GM21717 (cell line): ENCODE data around the gene CSK.
A peak's percentile ranks its signal among the peaks of the same experiment; 100 is the strongest.

Experiments
- ATAC-seq: cut with Tn5 transposase; IDR thresholded peaks from one replicate; pipeline ENCODE4 v1.9.1; 2021; ENCODE audit warnings: mild to moderate bottlenecking, moderate library complexity; ENCODE audit not compliant: unreplicated experiment

The CSK gene

GRCh38 chr15:74799856-74800558 lies 18.1 kb downstream of the CSK start:
- no peak for ATAC-seq

GRCh38 chr15:74800559-74801094 lies 18.7 kb downstream of the CSK start:
- no peak for ATAC-seq

DNA sequence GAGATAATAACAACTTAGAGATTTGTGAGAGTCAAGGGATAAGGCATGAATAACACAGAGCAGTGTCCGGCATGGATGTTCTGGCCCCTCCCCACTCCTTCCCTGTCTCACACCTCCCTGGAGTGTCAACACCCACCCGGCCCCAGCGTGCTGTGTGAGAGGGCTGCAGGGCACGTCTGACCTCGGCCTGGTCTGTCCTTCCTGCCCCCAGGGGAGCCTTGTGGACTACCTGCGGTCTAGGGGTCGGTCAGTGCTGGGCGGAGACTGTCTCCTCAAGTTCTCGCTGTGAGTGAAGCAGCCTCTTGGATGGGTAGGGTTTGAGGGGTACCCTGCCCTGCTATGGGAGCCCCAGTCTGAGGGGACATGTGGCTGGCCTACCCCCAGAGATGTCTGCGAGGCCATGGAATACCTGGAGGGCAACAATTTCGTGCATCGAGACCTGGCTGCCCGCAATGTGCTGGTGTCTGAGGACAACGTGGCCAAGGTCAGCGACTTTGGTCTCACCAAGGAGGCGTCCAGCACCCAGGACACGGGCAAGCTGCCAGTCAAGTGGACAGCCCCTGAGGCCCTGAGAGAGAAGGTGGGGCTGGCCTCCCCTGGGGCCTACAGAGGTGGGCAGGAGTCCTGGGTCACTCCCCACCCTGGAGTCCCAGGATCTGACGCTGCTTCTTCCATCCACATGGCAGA lies 19.6 kb downstream of the CSK start:
- ATAC-seq = no peak

- ATAC-seq = no peak
These were observed 20.4 kb downstream of the CSK start for GRCh38 chr15:74802290-74802689.

DNA sequence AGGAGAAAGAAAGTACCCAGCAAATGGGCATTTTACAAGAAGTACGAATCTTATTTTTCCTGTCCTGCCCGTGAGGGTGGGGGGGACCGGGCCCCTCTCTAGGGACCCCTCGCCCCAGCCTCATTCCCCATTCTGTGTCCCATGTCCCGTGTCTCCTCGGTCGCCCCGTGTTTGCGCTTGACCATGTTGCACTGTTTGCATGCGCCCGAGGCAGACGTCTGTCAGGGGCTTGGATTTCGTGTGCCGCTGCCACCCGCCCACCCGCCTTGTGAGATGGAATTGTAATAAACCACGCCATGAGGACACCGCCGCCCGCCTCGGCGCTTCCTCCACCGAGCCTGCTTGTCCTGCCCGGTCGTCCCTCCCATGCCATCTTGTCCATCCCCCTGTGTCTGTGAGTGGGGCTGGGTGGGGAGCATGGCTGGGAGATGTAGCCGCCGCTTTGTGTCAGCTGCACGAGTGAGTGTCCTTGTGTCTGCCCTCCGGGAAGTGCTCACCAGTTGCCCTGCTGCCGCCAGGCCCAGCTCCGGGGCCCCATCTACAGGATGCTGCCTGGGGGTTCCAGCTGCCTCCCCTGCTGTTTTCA lies 21.1 kb downstream of the CSK start:
- ATAC-seq = no peak

- no peak for ATAC-seq
These were observed 23.1 kb downstream of the CSK start for GRCh38 chr15:74804935-74805334.

DNA sequence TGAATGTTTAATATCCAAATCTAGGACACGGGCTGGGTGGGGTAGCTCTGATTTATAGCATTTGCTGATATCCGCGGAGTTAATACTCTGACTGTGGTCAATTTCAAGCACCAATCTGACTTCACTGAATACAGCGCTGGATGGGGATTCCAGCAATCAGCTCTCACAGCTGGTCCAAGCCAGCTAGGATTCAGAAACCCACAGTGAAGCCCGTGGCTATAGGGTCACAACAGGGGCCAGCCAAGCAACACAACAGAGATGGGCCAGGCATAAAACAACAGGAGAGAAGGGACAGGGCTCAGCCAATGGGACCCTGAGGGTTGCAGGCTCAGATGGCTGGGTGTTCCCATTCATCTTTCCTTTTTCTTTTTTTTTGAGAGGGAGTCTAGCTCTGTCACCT lies 25.4 kb downstream of the CSK start:
- no peak for ATAC-seq

DNA sequence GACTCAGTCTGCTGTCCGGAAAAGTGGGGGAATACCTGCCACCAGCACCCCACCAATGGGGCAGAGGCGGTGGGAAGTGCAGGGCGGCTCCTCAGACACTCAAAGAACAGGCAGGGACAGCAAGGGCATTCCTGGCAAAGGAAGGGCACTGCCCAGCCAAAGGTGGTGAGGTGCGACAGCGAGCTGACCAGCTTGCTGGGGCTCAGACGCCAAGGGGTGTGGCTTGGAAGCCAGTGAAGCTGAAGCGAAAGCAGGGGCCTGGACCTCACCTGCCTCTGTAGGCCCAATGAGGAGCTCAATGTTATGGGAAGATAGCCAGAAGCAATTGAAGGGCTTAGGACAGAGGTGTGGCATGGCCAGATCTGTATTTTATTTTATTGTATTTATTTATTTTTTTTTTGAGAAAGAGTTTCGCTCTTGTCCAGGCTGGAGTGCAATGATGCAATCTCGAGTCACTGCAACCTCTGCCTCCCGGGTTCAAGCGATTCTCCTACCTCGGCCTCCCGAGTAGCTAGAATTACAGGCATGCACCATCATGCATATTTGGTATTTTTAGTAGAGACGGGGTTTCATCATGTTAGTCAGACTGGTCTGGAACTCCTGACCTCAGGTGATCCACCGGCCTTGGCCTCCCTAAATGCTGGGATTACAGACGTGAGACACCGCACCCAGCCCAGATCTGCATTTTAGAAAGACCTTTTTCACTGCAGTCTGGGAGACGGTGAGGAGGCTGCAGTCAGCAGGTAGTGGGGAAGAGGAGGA lies 26.4 kb downstream of the CSK start:
- ATAC-seq = no peak

GRCh38 chr15:74808840-74809229 lies 27.0 kb downstream of the CSK start:
- no peak for ATAC-seq

GRCh38 chr15:74809242-74809641 lies 27.4 kb downstream of the CSK start:
- ATAC-seq = no peak

DNA sequence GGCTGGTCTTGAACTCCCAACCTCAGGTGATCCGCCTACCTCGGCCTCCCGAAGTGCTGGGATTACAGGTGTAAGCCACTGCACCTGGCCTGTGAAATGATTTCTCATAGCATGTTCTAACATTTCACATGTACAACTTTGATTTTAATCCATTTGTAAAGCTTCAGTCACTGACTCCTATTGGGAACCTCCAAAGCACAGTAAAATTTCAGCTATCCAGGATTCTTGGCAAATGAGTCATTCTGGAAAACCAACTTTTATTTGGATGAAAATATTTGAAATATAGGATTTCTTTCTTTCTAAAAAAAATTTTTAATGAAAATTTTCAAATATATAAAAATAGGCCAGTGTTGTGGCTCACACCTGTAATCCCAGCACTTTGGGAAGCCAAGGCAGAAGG lies 28.1 kb downstream of the CSK start:
- ATAC-seq = no peak

GRCh38 chr15:74812533-74812932 lies 30.7 kb downstream of the CSK start, which contains the start of gene LMAN1L:
Gene LMAN1L (plus strand): TSS chr15:74812835. CDS start chr15:74812855, 20 bp downstream.
- ATAC-seq = no peak

- no peak for ATAC-seq
These were observed 33.4 kb downstream of the CSK start for GRCh38 chr15:74815121-74815934.

DNA sequence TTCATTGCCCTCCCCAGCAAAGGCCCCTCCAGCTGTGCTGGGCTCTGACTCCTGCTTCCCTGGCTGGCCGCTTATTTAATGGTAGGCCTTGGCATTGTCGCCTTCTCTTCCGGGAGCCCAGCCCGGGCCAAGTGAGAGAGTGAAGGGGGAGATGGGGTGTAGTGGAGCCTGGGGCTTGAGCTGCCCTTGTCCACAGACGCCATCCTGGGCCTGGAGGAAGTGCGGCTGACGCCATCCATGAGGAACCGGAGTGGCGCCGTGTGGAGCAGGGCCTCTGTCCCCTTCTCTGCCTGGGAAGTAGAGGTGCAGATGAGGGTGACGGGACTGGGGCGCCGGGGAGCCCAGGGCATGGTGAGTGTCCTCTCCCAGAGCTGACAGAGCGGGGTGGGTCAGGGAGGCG lies 34.1 kb downstream of the CSK start:
- ATAC-seq = no peak

GRCh38 chr15:74816624-74817369 lies 34.9 kb downstream of the CSK start:
- no peak for ATAC-seq

DNA sequence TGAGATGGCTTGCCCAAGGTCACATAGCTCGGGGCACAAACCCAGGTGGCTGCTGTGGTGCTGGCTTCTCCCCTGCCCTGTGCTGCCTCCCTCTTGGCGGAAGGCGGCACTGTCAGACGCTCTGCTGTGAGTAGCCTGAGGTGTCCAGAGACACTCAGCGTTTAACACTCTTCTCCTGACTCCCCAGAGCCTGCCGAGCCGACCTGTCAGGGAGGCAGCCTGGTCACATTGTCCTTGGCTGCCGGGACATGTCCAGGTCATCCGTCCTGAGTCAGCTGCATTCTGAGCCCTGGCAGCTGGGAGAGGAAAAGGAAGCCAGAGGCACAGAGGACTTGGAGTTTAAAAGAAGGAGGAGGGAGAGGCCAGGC lies 35.5 kb downstream of the CSK start:
- no peak for ATAC-seq

DNA sequence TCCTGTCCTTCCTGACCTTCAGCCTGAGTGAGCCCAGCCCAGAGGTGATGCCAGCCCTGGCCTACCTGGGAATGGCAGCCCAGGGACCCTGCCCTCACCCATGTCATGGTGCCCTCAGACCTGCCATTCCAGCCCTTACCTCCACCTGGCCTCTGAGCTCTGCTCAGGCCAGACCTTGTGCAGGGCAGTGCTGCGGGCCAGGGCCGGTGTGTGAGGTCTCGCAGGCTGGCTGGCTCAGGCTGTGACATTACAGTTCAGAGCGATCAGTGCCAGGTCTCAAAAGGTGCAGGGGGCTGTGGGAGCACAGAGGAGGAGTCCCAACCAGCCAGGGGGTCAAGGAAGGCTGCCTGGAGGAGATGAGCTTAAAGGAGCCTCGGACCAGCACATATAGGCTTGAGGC lies 38.2 kb downstream of the CSK start:
- no peak for ATAC-seq

- ATAC-seq = peak; percentile 74
These were observed 39.4 kb downstream of the CSK start for GRCh38 chr15:74821091-74821789.

DNA sequence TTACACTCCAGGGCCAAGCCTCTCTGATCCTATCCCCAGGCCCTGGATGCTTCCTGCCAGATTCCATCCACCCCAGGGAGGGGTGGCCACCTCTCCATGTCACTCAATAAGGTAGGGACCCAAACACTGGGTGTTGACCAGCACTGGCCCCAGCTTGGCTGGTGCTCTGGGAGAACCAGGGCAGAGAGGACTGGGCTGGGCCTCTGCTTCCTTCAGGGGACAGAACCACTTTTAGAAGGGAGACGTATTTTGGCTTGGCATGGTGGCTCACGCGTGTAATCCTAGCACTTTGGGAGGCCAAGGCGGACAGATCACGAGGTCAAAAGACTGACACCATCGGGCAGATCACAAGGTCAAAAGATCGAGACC lies 39.9 kb downstream of the CSK start:
- no peak for ATAC-seq
